Kidney epithelial cell (primary cell): ENCODE measurements around the gene RPS27L. TPM values are rescaled to one million over a fixed set of nuclear protein-coding genes. Genes with fewer than 3 reads are reported as not detected.
A peak's percentile ranks its signal among the peaks of the same experiment; 100 is the strongest.

Source experiments
- DNase-seq: peaks from one replicate; pipeline ENCODE4 v3.0.0-alpha.2; 2010; ENCODE audit warnings: low read depth
- H3K27me3 ChIP-seq: 2 replicates; pipeline ENCODE4 v1.6.0; 2011; ENCODE audit warnings: low read length; ENCODE audit not compliant: control insufficient read depth, insufficient read depth
- H3K36me3 ChIP-seq: 2 replicates; pipeline ENCODE4 v1.5.1; 2011; ENCODE audit warnings: low read length; ENCODE audit not compliant: control insufficient read depth, insufficient read depth
- H3K4me3 ChIP-seq: 2 replicates; pipeline ENCODE4 v1.5.1; 2011; ENCODE audit warnings: low read depth, mild to moderate bottlenecking, control low read depth, low read length
- total RNA-seq: library from RNA; depleted of rRNA; stranded (reverse); fragments of >200 nt; gene quantifications from 2 replicates; pipeline ENCODE4 v1.2.3, GENCODE V29; 2015
- TF ChIP-seq, protein P1 (sequence below): IDR thresholded peaks from 2 replicates; pipeline ENCODE4 v1.5.1; 2011; ENCODE audit warnings: mild to moderate bottlenecking, moderate library complexity, low read length, control low read depth, inconsistent platforms; ENCODE audit not compliant: insufficient read depth, poor library complexity, severe bottlenecking

RPS27L gene
- total RNA-seq, 1 donor from 2014 or later = 150 TPM

DNA sequence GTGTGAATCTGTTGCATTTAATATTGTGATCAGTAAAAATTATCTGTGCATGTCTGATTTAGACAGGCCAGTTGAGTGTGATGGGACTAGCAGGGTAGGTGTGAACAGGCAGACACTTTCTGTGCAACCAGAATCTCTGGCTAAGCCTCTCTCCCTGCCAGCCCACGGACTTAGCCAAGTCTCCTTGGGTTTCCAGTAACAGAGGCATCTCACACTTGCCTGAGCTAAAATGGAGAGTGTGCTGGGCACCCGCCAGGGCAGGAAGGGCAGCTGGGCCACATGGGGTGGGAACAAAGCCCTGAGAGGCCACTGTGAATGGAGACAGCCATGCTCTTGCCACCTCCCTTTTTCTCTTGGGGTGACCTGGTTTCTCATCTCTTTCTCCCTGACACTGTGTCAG, 12.5 kb upstream of the RPS27L start:
- Histone ChIP-seq H3K36me3 (no peaks in the 10 kb centered on the region), H3K4me3 (no peak overlapping the region), H3K27me3 (no peaks in the 10 kb centered on the region)
- TF ChIP-seq, protein P1, sequence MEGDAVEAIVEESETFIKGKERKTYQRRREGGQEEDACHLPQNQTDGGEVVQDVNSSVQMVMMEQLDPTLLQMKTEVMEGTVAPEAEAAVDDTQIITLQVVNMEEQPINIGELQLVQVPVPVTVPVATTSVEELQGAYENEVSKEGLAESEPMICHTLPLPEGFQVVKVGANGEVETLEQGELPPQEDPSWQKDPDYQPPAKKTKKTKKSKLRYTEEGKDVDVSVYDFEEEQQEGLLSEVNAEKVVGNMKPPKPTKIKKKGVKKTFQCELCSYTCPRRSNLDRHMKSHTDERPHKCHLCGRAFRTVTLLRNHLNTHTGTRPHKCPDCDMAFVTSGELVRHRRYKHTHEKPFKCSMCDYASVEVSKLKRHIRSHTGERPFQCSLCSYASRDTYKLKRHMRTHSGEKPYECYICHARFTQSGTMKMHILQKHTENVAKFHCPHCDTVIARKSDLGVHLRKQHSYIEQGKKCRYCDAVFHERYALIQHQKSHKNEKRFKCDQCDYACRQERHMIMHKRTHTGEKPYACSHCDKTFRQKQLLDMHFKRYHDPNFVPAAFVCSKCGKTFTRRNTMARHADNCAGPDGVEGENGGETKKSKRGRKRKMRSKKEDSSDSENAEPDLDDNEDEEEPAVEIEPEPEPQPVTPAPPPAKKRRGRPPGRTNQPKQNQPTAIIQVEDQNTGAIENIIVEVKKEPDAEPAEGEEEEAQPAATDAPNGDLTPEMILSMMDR = no peak
- no peak for DNase-seq

DNA sequence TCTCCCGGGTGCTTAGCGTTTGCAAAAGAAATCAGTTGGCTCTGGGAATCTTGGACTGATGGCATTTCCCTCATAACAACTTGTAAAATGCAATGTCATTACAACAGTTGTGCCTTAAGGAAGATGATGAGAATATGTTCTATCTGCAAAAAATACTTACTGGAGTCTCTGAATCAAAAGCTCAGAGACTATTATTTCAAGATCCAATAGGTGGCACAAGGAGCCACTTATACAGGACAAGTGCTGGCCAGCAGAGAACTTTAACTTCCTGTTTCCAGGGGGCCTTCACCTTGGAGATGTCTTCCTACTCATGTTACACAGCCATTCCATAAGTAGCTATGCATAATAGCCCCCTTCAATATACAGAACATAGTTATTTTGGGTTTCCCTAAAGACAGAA, 8.9 kb upstream of the RPS27L start:
- no peak for DNase-seq
- Histone ChIP-seq H3K4me3 (no peak overlapping the region), H3K27me3 (no peaks in the 10 kb centered on the region), H3K36me3 (no peaks in the 10 kb centered on the region)
- TF ChIP-seq, protein P1 = no peak

DNA sequence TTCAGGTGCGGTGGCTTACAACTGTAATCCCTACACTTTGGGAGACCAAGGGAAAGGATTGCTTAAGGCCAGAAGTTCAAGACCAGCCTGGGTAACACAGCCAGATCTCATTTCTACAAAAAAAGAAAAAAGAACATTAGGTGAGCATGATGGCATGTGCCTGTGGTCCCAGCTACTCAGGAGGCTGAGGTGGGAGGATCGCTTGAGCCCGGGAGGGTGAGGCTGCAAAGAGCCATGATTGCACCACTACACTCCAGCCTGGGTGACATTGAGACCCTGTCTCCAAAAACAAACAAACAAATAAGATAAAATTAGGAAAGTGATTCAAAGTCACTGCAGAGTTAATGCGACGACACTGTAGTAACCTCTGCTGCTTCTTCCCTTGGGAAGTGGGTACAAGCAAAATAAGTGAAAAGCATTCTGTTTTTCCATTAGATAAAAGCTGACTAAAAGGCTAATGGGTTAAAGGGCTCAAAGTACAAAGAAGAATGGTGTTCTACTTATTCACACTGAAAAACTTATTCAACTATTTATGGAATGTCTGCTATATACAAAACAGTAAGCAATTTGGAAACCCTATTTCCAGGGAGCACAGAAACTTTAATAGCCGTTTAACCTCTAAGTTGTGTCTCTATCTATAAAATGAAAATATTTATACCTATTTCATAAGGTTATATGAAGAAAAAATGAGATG, 8.0 kb upstream of the RPS27L start:
- DNase-seq = no peak
- H3K27me3 ChIP-seq = no peaks in the 10 kb centered on the region
- TF ChIP-seq, protein P1 = no peak
- no peak overlapping the region for H3K4me3 ChIP-seq
- H3K36me3 ChIP-seq = no peaks in the 10 kb centered on the region

DNA sequence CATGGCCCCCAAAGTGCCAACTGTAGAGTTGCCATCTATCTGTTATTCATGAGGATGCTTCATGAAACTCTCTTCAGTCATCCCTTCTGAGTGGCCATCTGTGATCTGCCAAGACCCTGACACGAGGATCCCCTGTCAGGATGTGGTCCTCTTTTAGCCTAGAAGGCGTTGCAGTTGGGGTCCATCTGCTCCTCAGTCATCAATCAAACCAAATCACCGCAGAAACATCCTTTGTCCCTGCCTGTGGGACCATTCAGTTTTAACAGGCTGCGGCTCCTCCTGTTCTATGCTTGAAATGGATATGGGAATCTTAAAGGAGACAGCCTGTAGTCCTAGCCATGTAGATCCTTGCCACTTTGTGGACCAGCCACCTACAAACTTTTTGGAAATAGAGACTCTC, 5.9 kb upstream of the RPS27L start:
- TF ChIP-seq, protein P1 = no peak
- H3K4me3 ChIP-seq = no peak overlapping the region
- DNase-seq = no peak
- H3K36me3 ChIP-seq = no peaks in the 10 kb centered on the region
- H3K27me3 ChIP-seq = no peaks in the 10 kb centered on the region

DNA sequence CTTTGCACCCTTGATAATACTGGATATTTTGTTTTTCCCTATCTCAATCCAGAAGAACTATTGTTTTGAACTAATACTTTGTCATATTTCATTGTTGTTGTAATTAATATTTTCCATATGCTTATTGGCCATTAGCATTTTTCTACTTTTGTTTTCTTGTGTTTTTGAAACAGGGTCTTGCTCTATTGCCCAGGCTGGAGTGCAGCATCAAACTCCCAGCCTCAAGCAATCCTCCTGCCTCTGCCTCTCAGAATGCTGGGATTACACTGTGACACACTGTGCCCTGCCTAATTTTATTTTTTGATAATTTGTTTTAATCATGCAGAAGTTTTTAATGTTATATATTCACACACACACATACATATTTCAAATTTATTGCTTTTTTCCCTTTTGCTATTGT, 3.4 kb upstream of the RPS27L start:
- no peak for DNase-seq
- Histone ChIP-seq H3K27me3 (no peaks in the 10 kb centered on the region), H3K36me3 (no peaks in the 10 kb centered on the region), H3K4me3 (no peak overlapping the region)
- TF ChIP-seq, protein P1 = no peak

DNA sequence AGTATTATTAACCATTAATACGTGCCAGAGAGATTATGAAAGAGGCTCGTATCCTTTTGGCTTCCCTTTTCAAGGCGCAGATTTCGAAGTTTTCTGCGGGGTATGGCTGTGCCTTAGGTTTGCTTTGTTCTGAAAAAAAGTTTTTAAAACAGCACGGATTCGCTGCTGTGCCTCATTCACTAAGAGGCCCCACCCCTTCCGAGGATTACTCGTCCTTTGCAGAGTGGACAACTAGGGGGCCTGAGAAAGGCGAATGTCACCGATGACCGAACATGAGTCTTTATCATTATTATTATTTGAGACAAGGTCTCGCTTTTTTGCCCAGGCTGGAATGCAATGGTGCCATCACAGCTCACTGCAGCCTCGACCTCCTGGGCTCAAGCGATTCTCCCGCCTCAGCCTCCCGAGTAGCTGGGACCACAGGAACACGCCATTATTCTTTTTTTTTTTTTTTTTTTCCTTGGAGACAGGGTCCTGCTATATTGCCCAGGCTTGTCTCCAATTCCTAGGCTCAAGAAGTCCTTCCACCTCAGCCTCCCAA, 684 bp upstream of the RPS27L start:
- no peaks in the 10 kb centered on the region for H3K27me3 ChIP-seq
- no peaks in the 10 kb centered on the region for H3K36me3 ChIP-seq
- TF ChIP-seq, protein P1 = peak; percentile 21
- DNase-seq = peak; percentile 43
- peak overlapping the region; percentile 78 for H3K4me3 ChIP-seq
